H1 (cell line): Measurements from ENCODE around the gene SBF2. TPM values are rescaled to one million over a fixed set of nuclear protein-coding genes. Genes with fewer than 3 reads are reported as not detected.

Experiments used
- CTCF ChIA-PET: fragments of 300-600 bp; sonication (Branson Sonifier 250); formaldehyde crosslinking; loops from one replicate; lab custom pipeline; 2021; ENCODE audit not compliant: partially characterized antibody; lab: Charles Lee
- POLR2A ChIA-PET: fragments of 300-600 bp; sonication (Branson Sonifier 250); formaldehyde crosslinking; loops from one replicate; lab custom pipeline; 2021; ENCODE audit warnings: inconsistent platforms; ENCODE audit not compliant: partially characterized antibody; lab: Charles Lee
- DNase-seq, 2 experiments: peaks; one replicate each; pipeline versions ENCODE4 v3.0.0 to v3.0.0-alpha.2; 2010 to 2022; ENCODE audit warnings: low spot score in 2 of 2, low read depth in 1 of 2, mixed read lengths in 1 of 2
- FAIRE-seq: peaks from 2 replicates; lab custom pipeline; 2011; peaks lifted over from hg19 to GRCh38; lab: Jason Lieb, UNC
- H2AFZ ChIP-seq: 2 replicates; pipeline ENCODE4 v1.8.1; 2012; ENCODE audit warnings: low read length, inconsistent platforms
- H2AK5ac ChIP-seq: 2 replicates; pipeline ENCODE4 v1.6.1; 2013; ENCODE audit warnings: low read depth, low read length
- H2BK120ac ChIP-seq: replicated peaks from 2 replicates; pipeline ENCODE3; 2013; ENCODE audit warnings: low read depth, low read length, inconsistent platforms
- H2BK12ac ChIP-seq: 2 replicates; pipeline ENCODE4 v1.6.1; 2013; ENCODE audit warnings: low read depth, low read length
- H2BK15ac ChIP-seq: 2 replicates; pipeline ENCODE4 v1.6.1; 2013; ENCODE audit warnings: low read length
- H2BK20ac ChIP-seq: 2 replicates; pipeline ENCODE4 v1.6.1; 2013; ENCODE audit warnings: low read length
- H2BK5ac ChIP-seq: 2 replicates; pipeline ENCODE4 v1.6.1; 2013; ENCODE audit warnings: low read depth, low read length
- H3K14ac ChIP-seq: 2 replicates; pipeline ENCODE4 v1.6.1; 2013; ENCODE audit warnings: inconsistent platforms; ENCODE audit not compliant: insufficient read length
- H3K18ac ChIP-seq: 2 replicates; pipeline ENCODE4 v1.6.1; 2013; ENCODE audit warnings: low read length; ENCODE audit errors: extremely low read depth
- H3K23ac ChIP-seq: 2 replicates; pipeline ENCODE4 v1.6.1; 2013; ENCODE audit warnings: inconsistent platforms; ENCODE audit not compliant: insufficient read length
- H3K23me2 ChIP-seq: 2 replicates; pipeline ENCODE4 v1.6.1; 2013; ENCODE audit warnings: low read depth, low read length
- H3K27ac ChIP-seq: 2 replicates; pipeline ENCODE4 v1.6.1; 2011; ENCODE audit warnings: low read depth, low read length, inconsistent platforms
- H3K27me3 ChIP-seq, 4 experiments: replicated peaks in 1 of 4; 1 replicate in 1 of 4; 2 replicates in 3 of 4; pipeline versions ENCODE4 v1.6.1 to v1.8.1; 2011 to 2013; ENCODE audit warnings: low read length in 3 of 4, mild to moderate bottlenecking in 3 of 4, inconsistent platforms in 2 of 4, mixed read lengths in 2 of 4, moderate library complexity in 1 of 4; ENCODE audit not compliant: control insufficient read depth in 3 of 4, insufficient read depth in 3 of 4; ENCODE audit errors: extremely low read depth in 1 of 4
- H3K36me3 ChIP-seq, 4 experiments: 2 replicates each; pipeline versions ENCODE4 v1.6.1 to v1.8.1; 2011 to 2013; ENCODE audit warnings: mild to moderate bottlenecking in 4 of 4, low read length in 3 of 4, moderate library complexity in 2 of 4, control low read depth in 1 of 4, inconsistent platforms in 1 of 4; ENCODE audit not compliant: insufficient read depth in 4 of 4, control insufficient read depth in 2 of 4
- H3K4ac ChIP-seq: replicated peaks from 2 replicates; pipeline ENCODE3; 2013; ENCODE audit warnings: low read length, low read depth, mixed read lengths, inconsistent platforms; ENCODE audit not compliant: insufficient read length
- H3K4me1 ChIP-seq, 4 experiments: replicated peaks in 1 of 4; 1 replicate in 1 of 4; 2 replicates in 3 of 4; pipeline versions ENCODE4 v1.6.1 to v1.8.1; 2011 to 2013; ENCODE audit warnings: low read length in 3 of 4, inconsistent platforms in 2 of 4, mixed read lengths in 1 of 4; ENCODE audit not compliant: insufficient read depth in 4 of 4, control insufficient read depth in 3 of 4
- H3K4me2 ChIP-seq, 2 experiments: 2 replicates each; pipeline versions ENCODE4 v1.6.1 to v1.8.1; 2011 to 2013; ENCODE audit warnings: low read depth in 2 of 2, low read length in 2 of 2, control low read depth in 1 of 2, inconsistent platforms in 1 of 2, mild to moderate bottlenecking in 1 of 2; ENCODE audit not compliant: insufficient read depth in 1 of 2
- H3K4me3 ChIP-seq, 4 experiments: fragments of 200-600, 300-600 bp in 1 of 4; sonication (generic), shearing (Covaris generic), sonication (Bioruptor Twin) in 1 of 4; 2 replicates each; pipeline versions ENCODE4 v1.5.1 to v1.8.1; 2011 to 2016; ENCODE audit warnings: low read length in 4 of 4, low read depth in 3 of 4, control low read depth in 2 of 4, inconsistent platforms in 2 of 4, mild to moderate bottlenecking in 2 of 4, mixed read lengths in 1 of 4, moderate library complexity in 1 of 4; ENCODE audit not compliant: insufficient read depth in 2 of 4; ENCODE audit errors: extremely low read depth in 1 of 4
- H3K56ac ChIP-seq: replicated peaks from 2 replicates; pipeline ENCODE3; 2013; ENCODE audit warnings: low read depth, mild to moderate bottlenecking, mixed read lengths, low read length, inconsistent platforms; ENCODE audit not compliant: insufficient read length
- H3K79me1 ChIP-seq: 2 replicates; pipeline ENCODE4 v1.6.1; 2013; ENCODE audit warnings: low read depth, low read length, control low read depth
- H3K79me2 ChIP-seq, 2 experiments: 2 replicates each; pipeline versions ENCODE4 v1.6.1 to v1.8.1; 2012 to 2013; ENCODE audit warnings: low read length in 2 of 2, mild to moderate bottlenecking in 2 of 2, inconsistent platforms in 1 of 2; ENCODE audit not compliant: insufficient read depth in 2 of 2, control insufficient read depth in 1 of 2
- H3K9ac ChIP-seq, 4 experiments: replicated peaks in 1 of 4; 1 replicate in 1 of 4; 2 replicates in 3 of 4; pipeline versions ENCODE4 v1.6.1 to v1.8.1; 2011 to 2013; ENCODE audit warnings: low read depth in 3 of 4, low read length in 3 of 4, control low read depth in 2 of 4, mild to moderate bottlenecking in 2 of 4, moderate library complexity in 2 of 4, inconsistent platforms in 1 of 4; ENCODE audit errors: extremely low read depth in 1 of 4
- H3K9me3 ChIP-seq, 2 experiments: 2 replicates each; pipeline versions ENCODE4 v1.6.1 to v1.8.1; 2012 to 2013; ENCODE audit warnings: mild to moderate bottlenecking in 2 of 2, moderate library complexity in 2 of 2, control low read depth in 1 of 2, inconsistent platforms in 1 of 2, low read depth in 1 of 2, low read length in 1 of 2, mixed read lengths in 1 of 2; ENCODE audit not compliant: insufficient read depth in 2 of 2
- H4K20me1 ChIP-seq, 2 experiments: replicated peaks in 1 of 2; 2 replicates each; pipeline versions ENCODE3 to v1.8.1; 2011 to 2013; ENCODE audit warnings: inconsistent platforms in 2 of 2, low read length in 2 of 2, mild to moderate bottlenecking in 1 of 2; ENCODE audit not compliant: insufficient read depth in 2 of 2, control insufficient read depth in 1 of 2
- H4K5ac ChIP-seq: 2 replicates; pipeline ENCODE4 v1.6.1; 2013; ENCODE audit warnings: low read length, low read depth, mixed read lengths, inconsistent platforms; ENCODE audit not compliant: insufficient read length
- H4K8ac ChIP-seq: 2 replicates; pipeline ENCODE4 v1.8.0; 2013; ENCODE audit warnings: mild to moderate bottlenecking, moderate library complexity, low read length, inconsistent platforms; ENCODE audit not compliant: insufficient read depth; ENCODE audit errors: extremely low read depth
- H4K91ac ChIP-seq: replicated peaks from 2 replicates; pipeline ENCODE3; 2013; ENCODE audit warnings: low read length, mixed read lengths, inconsistent platforms; ENCODE audit not compliant: insufficient read length
- ASH2L ChIP-seq: fragments of 200-600, 300-600 bp; sonication (generic); IDR thresholded peaks from one replicate; pipeline ENCODE4 v1.7.1; 2017; ENCODE audit warnings: low read length
- BCL11A ChIP-seq, 2 experiments: IDR thresholded peaks; one replicate each; pipeline ENCODE4 v1.6.1; 2011; ENCODE audit warnings: low read depth in 2 of 2, low read length in 2 of 2, mild to moderate bottlenecking in 2 of 2
- E2F6 ChIP-seq: IDR thresholded peaks from 2 replicates; pipeline ENCODE4 v1.6.1; 2012; ENCODE audit warnings: inconsistent platforms
- MAFK ChIP-seq: IDR thresholded peaks from 2 replicates; pipeline ENCODE4 v1.6.1; 2012; ENCODE audit warnings: low read depth, mild to moderate bottlenecking, improper control_type of control experiment, low read length
- SUZ12 ChIP-seq: fragments of 200-600 bp; sonication (generic); IDR thresholded peaks from 2 replicates; pipeline ENCODE4 v1.6.1; 2012; ENCODE audit warnings: mild to moderate bottlenecking, inconsistent platforms, low read length, moderate library complexity, mixed read lengths
- TCF12 ChIP-seq: IDR thresholded peaks from 2 replicates; pipeline ENCODE4 v1.6.1; 2011; ENCODE audit warnings: low read depth, mild to moderate bottlenecking, low read length
- ZNF274 ChIP-seq: IDR thresholded peaks from 2 replicates; pipeline ENCODE4 v1.7.0; 2012; ENCODE audit warnings: low read length, borderline replicate concordance; ENCODE audit errors: extremely low read depth
- WGBS, 2 experiments: shearing (Covaris generic) in 1 of 2; methylation state at CpG; one replicate each; pipeline versions ENCODE4 v1.1.6 to v1.1.7; 2013 to 2015; ENCODE audit warnings: low lambda C conversion rate in 2 of 2, mixed read lengths in 2 of 2, inconsistent platforms in 1 of 2, low coverage in 1 of 2, missing lambda C conversion rate in 1 of 2; ENCODE audit not compliant: insufficient replicate concordance in 2 of 2, insufficient coverage in 1 of 2, insufficient read length in 1 of 2; ENCODE audit errors: extremely low coverage in 1 of 2, missing lambda C conversion rate in 1 of 2; 5-methylcytosine and 5-hydroxymethylcytosine counted together
- polyA plus RNA-seq, 7 experiments: library from polyadenylated mRNA; depleted of rRNA in 3 of 7; stranded (reverse) in 5 of 7; unstranded in 2 of 7; fragments of >200 nt in 5 of 7; fragments of 200-250 nt in 2 of 7; gene quantifications; 1 replicate in 5 of 7; 2 replicates in 1 of 7; 4 replicates in 1 of 7; pipeline versions ENCODE4 v1.2.1 to v1.2.3, GENCODE V29; 2011 to 2013; ENCODE audit warnings: missing spikeins in 2 of 7, mixed read lengths in 2 of 7
- total RNA-seq: library from RNA; stranded (reverse); fragmentation: NEBNext Ultra II Directional; extraction: Animal tissue kit (Norgen Biotek cat#: 25700); gene quantifications from 2 replicates; pipeline ENCODE4 v1.2.1, GENCODE V29; 2021

SBF2 gene
- total and polyA plus RNA-seq, 2 of the 8 experiments (the other 6 are each of a cell fraction or from before 2014, with no cell fraction given), result 36.7 to 50.5 TPM

GRCh38 chr11:10022764-10023163, 271.3 kb downstream of the SBF2 start:
- Histone ChIP-seq H3K27me3 (no peaks in the 10 kb centered on the region), H3K9me3 (no peaks in the 10 kb centered on the region), H3K4me3 (no peak overlapping the region), H4K91ac (no peak overlapping the region), H3K79me1 (no peaks in the 10 kb centered on the region), H3K56ac (no peak overlapping the region), H2BK120ac (no peak overlapping the region), H3K79me2 (no peaks in the 10 kb centered on the region), H3K18ac (no peak overlapping the region), H3K4me2 (no peak overlapping the region), H4K8ac (no peak overlapping the region), H3K9ac (no peak overlapping the region), H4K5ac (no peak overlapping the region), H3K23me2 (no peaks in the 10 kb centered on the region), H2AFZ (no peak overlapping the region), H3K4ac (no peak overlapping the region), H3K4me1 (peaks cover 0 to 7% (median 3%) of the 10 kb centered on the region in 4 experiments; a peak in 4 of 7 replicates), H3K14ac (no peak overlapping the region), H4K20me1 (no peaks in the 10 kb centered on the region), H3K36me3 (peaks cover 0 to 1% (median under 1%) of the 10 kb centered on the region in 4 experiments; a peak in 1 of 8 replicates), H3K23ac (no peak overlapping the region), H3K27ac (no peak overlapping the region), H2BK20ac (no peak overlapping the region), H2BK15ac (no peak overlapping the region), H2AK5ac (no peak overlapping the region), H2BK5ac (no peak overlapping the region), H2BK12ac (no peak overlapping the region)
- FAIRE-seq (no peak), DNase-seq (no peak)
- ChIA-PET POLR2A (no interaction called here), CTCF (no interaction called here)
- WGBS, 2 experiments, result 93% methylated on average over 2 of the region's 2 CpGs; no CpG with 5 or more reads in 1 of the 2 experiments
- TF ChIP-seq ZNF274 (no peak), TCF12 (no peak), BCL11A (IDR thresholded peaks at IDR 0.05; ENCODE audit: low read depth in 2 of 2, low read length in 2 of 2) (no peak), MAFK (no peak), SUZ12 (no peak), E2F6 (no peak), ASH2L (no peak)
